SH-SY5Y (cell line): Measurements from ENCODE around the gene ZNF468.

Experiments
- GATA2 ChIP-seq: IDR thresholded peaks from 2 replicates; pipeline ENCODE4 v1.6.1; 2011; ENCODE audit warnings: mild to moderate bottlenecking, low read depth, low read length
- GATA3 ChIP-seq: IDR thresholded peaks from 2 replicates; pipeline ENCODE4 v1.6.1; 2011; ENCODE audit warnings: low read depth, mild to moderate bottlenecking, low read length, moderate library complexity

- TF ChIP-seq GATA2 (no peak), GATA3 (no peak)
Observed at GRCh38 chr19:52880895-52881389, 23.5 kb upstream of the ZNF468 start.
